ENCODE data around the gene SLC25A41. TPM values are rescaled to one million over a fixed set of nuclear protein-coding genes. Genes with fewer than 3 reads are reported as not detected.

Gene SLC25A41
- total RNA-seq, 1 donor from 2014 or later, result 1.6 TPM

- DNase-seq (ENCODE audit: low read depth, low spot score), result no peak
- Mint-ChIP-seq H3K4me1 (peaks cover 34% of the 10 kb centered on the region), H3K4me3 (peak overlapping the region; percentile 62), H3K36me3 (ENCODE audit: low read depth) (peaks cover 7% of the 10 kb centered on the region), H3K27me3 (ENCODE audit: low read depth) (peaks cover 6% of the 10 kb centered on the region), H3K27ac (ENCODE audit: unreplicated experiment) (no peak overlapping the region), H3K9me3 (peaks cover 2% of the 10 kb centered on the region)
- no peak for TF ChIP-seq CTCF (conservative IDR thresholded peaks at IDR 0.05)
Observed at GRCh38 chr19:6421075-6422014, 12.2 kb downstream of the SLC25A41 start.

GRCh38 chr19:6418562-6418932 is 15.0 kb downstream of the SLC25A41 start:
- H3K4me1 Mint-ChIP-seq, result peaks cover 24% of the 10 kb centered on the region
- H3K9me3 Mint-ChIP-seq, result no peaks in the 10 kb centered on the region
- no peaks in the 10 kb centered on the region for H3K27me3 Mint-ChIP-seq (ENCODE audit: low read depth)
- H3K27ac Mint-ChIP-seq (ENCODE audit: unreplicated experiment), result no peak overlapping the region
- H3K36me3 Mint-ChIP-seq (ENCODE audit: low read depth), result peaks cover 7% of the 10 kb centered on the region
- no peak for DNase-seq (ENCODE audit: low read depth, low spot score)
- no peak for TF ChIP-seq CTCF (conservative IDR thresholded peaks at IDR 0.05)
- H3K4me3 Mint-ChIP-seq, result peak overlapping the region; percentile 47

- Mint-ChIP-seq H3K27me3 (ENCODE audit: low read depth) (no peaks in the 10 kb centered on the region), H3K9me3 (no peaks in the 10 kb centered on the region), H3K36me3 (ENCODE audit: low read depth) (peaks cover 4% of the 10 kb centered on the region), H3K27ac (ENCODE audit: unreplicated experiment) (no peak overlapping the region), H3K4me1 (peaks cover 18% of the 10 kb centered on the region), H3K4me3 (peak overlapping the region; percentile 47)
- DNase-seq (ENCODE audit: low read depth, low spot score), result no peak
- TF ChIP-seq CTCF (conservative IDR thresholded peaks at IDR 0.05), result peak; percentile 39
Observed at GRCh38 chr19:6417713-6418561, 15.6 kb downstream of the SLC25A41 start.

GRCh38 chr19:6416658-6417405 is 16.7 kb downstream of the SLC25A41 start:
- DNase-seq (ENCODE audit: low read depth, low spot score), result no peak
- H3K4me1 Mint-ChIP-seq, result peaks cover 7% of the 10 kb centered on the region
- no peak overlapping the region for H3K4me3 Mint-ChIP-seq
- no peak overlapping the region for H3K27ac Mint-ChIP-seq (ENCODE audit: unreplicated experiment)
- H3K9me3 Mint-ChIP-seq, result no peaks in the 10 kb centered on the region
- peaks cover 4% of the 10 kb centered on the region for H3K36me3 Mint-ChIP-seq (ENCODE audit: low read depth)
- TF ChIP-seq CTCF (conservative IDR thresholded peaks at IDR 0.05), result no peak
- no peaks in the 10 kb centered on the region for H3K27me3 Mint-ChIP-seq (ENCODE audit: low read depth)

GRCh38 chr19:6415591-6416190 is 17.9 kb downstream of the SLC25A41 start:
- TF ChIP-seq CTCF (conservative IDR thresholded peaks at IDR 0.05), result no peak
- Mint-ChIP-seq H3K9me3 (no peaks in the 10 kb centered on the region), H3K4me1 (peaks cover 2% of the 10 kb centered on the region), H3K27ac (ENCODE audit: unreplicated experiment) (no peak overlapping the region), H3K27me3 (ENCODE audit: low read depth) (no peaks in the 10 kb centered on the region), H3K4me3 (no peak overlapping the region), H3K36me3 (ENCODE audit: low read depth) (peaks cover under 1% of the 10 kb centered on the region)
- no peak for DNase-seq (ENCODE audit: low read depth, low spot score)
